H1 (cell line): ENCODE data around the gene SPTBN5. TPM values are rescaled to one million over a fixed set of nuclear protein-coding genes. Genes with fewer than 3 reads are reported as not detected.

Experiments used
- CTCF ChIA-PET: fragments of 300-600 bp; sonication (Branson Sonifier 250); formaldehyde crosslinking; loops from one replicate; lab custom pipeline; 2021; ENCODE audit not compliant: partially characterized antibody; lab: Charles Lee
- POLR2A ChIA-PET: fragments of 300-600 bp; sonication (Branson Sonifier 250); formaldehyde crosslinking; loops from one replicate; lab custom pipeline; 2021; ENCODE audit warnings: inconsistent platforms; ENCODE audit not compliant: partially characterized antibody; lab: Charles Lee
- DNase-seq, 2 experiments: peaks; one replicate each; pipeline versions ENCODE4 v3.0.0 to v3.0.0-alpha.2; 2010 to 2022; ENCODE audit warnings: low spot score in 2 of 2, low read depth in 1 of 2, mixed read lengths in 1 of 2
- FAIRE-seq: peaks from 2 replicates; lab custom pipeline; 2011; peaks lifted over from hg19 to GRCh38; lab: Jason Lieb, UNC
- H2AFZ ChIP-seq: 2 replicates; pipeline ENCODE4 v1.8.1; 2012; ENCODE audit warnings: low read length, inconsistent platforms
- H2AK5ac ChIP-seq: 2 replicates; pipeline ENCODE4 v1.6.1; 2013; ENCODE audit warnings: low read depth, low read length
- H2BK120ac ChIP-seq: replicated peaks from 2 replicates; pipeline ENCODE3; 2013; ENCODE audit warnings: low read depth, low read length, inconsistent platforms
- H2BK12ac ChIP-seq: 2 replicates; pipeline ENCODE4 v1.6.1; 2013; ENCODE audit warnings: low read depth, low read length
- H2BK15ac ChIP-seq: 2 replicates; pipeline ENCODE4 v1.6.1; 2013; ENCODE audit warnings: low read length
- H2BK20ac ChIP-seq: 2 replicates; pipeline ENCODE4 v1.6.1; 2013; ENCODE audit warnings: low read length
- H2BK5ac ChIP-seq: 2 replicates; pipeline ENCODE4 v1.6.1; 2013; ENCODE audit warnings: low read depth, low read length
- H3K14ac ChIP-seq: 2 replicates; pipeline ENCODE4 v1.6.1; 2013; ENCODE audit warnings: inconsistent platforms; ENCODE audit not compliant: insufficient read length
- H3K18ac ChIP-seq: 2 replicates; pipeline ENCODE4 v1.6.1; 2013; ENCODE audit warnings: low read length; ENCODE audit errors: extremely low read depth
- H3K23ac ChIP-seq: 2 replicates; pipeline ENCODE4 v1.6.1; 2013; ENCODE audit warnings: inconsistent platforms; ENCODE audit not compliant: insufficient read length
- H3K23me2 ChIP-seq: 2 replicates; pipeline ENCODE4 v1.6.1; 2013; ENCODE audit warnings: low read depth, low read length
- H3K27ac ChIP-seq: 2 replicates; pipeline ENCODE4 v1.6.1; 2011; ENCODE audit warnings: low read depth, low read length, inconsistent platforms
- H3K27me3 ChIP-seq, 4 experiments: replicated peaks in 1 of 4; 1 replicate in 1 of 4; 2 replicates in 3 of 4; pipeline versions ENCODE4 v1.6.1 to v1.8.1; 2011 to 2013; ENCODE audit warnings: low read length in 3 of 4, mild to moderate bottlenecking in 3 of 4, inconsistent platforms in 2 of 4, mixed read lengths in 2 of 4, moderate library complexity in 1 of 4; ENCODE audit not compliant: control insufficient read depth in 3 of 4, insufficient read depth in 3 of 4; ENCODE audit errors: extremely low read depth in 1 of 4
- H3K36me3 ChIP-seq, 4 experiments: 2 replicates each; pipeline versions ENCODE4 v1.6.1 to v1.8.1; 2011 to 2013; ENCODE audit warnings: mild to moderate bottlenecking in 4 of 4, low read length in 3 of 4, moderate library complexity in 2 of 4, control low read depth in 1 of 4, inconsistent platforms in 1 of 4; ENCODE audit not compliant: insufficient read depth in 4 of 4, control insufficient read depth in 2 of 4
- H3K4ac ChIP-seq: replicated peaks from 2 replicates; pipeline ENCODE3; 2013; ENCODE audit warnings: low read length, low read depth, mixed read lengths, inconsistent platforms; ENCODE audit not compliant: insufficient read length
- H3K4me1 ChIP-seq, 4 experiments: replicated peaks in 1 of 4; 1 replicate in 1 of 4; 2 replicates in 3 of 4; pipeline versions ENCODE4 v1.6.1 to v1.8.1; 2011 to 2013; ENCODE audit warnings: low read length in 3 of 4, inconsistent platforms in 2 of 4, mixed read lengths in 1 of 4; ENCODE audit not compliant: insufficient read depth in 4 of 4, control insufficient read depth in 3 of 4
- H3K4me2 ChIP-seq, 2 experiments: 2 replicates each; pipeline versions ENCODE4 v1.6.1 to v1.8.1; 2011 to 2013; ENCODE audit warnings: low read depth in 2 of 2, low read length in 2 of 2, control low read depth in 1 of 2, inconsistent platforms in 1 of 2, mild to moderate bottlenecking in 1 of 2; ENCODE audit not compliant: insufficient read depth in 1 of 2
- H3K4me3 ChIP-seq, 4 experiments: fragments of 200-600, 300-600 bp in 1 of 4; sonication (generic), shearing (Covaris generic), sonication (Bioruptor Twin) in 1 of 4; 2 replicates each; pipeline versions ENCODE4 v1.5.1 to v1.8.1; 2011 to 2016; ENCODE audit warnings: low read length in 4 of 4, low read depth in 3 of 4, control low read depth in 2 of 4, inconsistent platforms in 2 of 4, mild to moderate bottlenecking in 2 of 4, mixed read lengths in 1 of 4, moderate library complexity in 1 of 4; ENCODE audit not compliant: insufficient read depth in 2 of 4; ENCODE audit errors: extremely low read depth in 1 of 4
- H3K56ac ChIP-seq: replicated peaks from 2 replicates; pipeline ENCODE3; 2013; ENCODE audit warnings: low read depth, mild to moderate bottlenecking, mixed read lengths, low read length, inconsistent platforms; ENCODE audit not compliant: insufficient read length
- H3K79me1 ChIP-seq: 2 replicates; pipeline ENCODE4 v1.6.1; 2013; ENCODE audit warnings: low read depth, low read length, control low read depth
- H3K79me2 ChIP-seq, 2 experiments: 2 replicates each; pipeline versions ENCODE4 v1.6.1 to v1.8.1; 2012 to 2013; ENCODE audit warnings: low read length in 2 of 2, mild to moderate bottlenecking in 2 of 2, inconsistent platforms in 1 of 2; ENCODE audit not compliant: insufficient read depth in 2 of 2, control insufficient read depth in 1 of 2
- H3K9ac ChIP-seq, 4 experiments: replicated peaks in 1 of 4; 1 replicate in 1 of 4; 2 replicates in 3 of 4; pipeline versions ENCODE4 v1.6.1 to v1.8.1; 2011 to 2013; ENCODE audit warnings: low read depth in 3 of 4, low read length in 3 of 4, control low read depth in 2 of 4, mild to moderate bottlenecking in 2 of 4, moderate library complexity in 2 of 4, inconsistent platforms in 1 of 4; ENCODE audit errors: extremely low read depth in 1 of 4
- H3K9me3 ChIP-seq, 2 experiments: 2 replicates each; pipeline versions ENCODE4 v1.6.1 to v1.8.1; 2012 to 2013; ENCODE audit warnings: mild to moderate bottlenecking in 2 of 2, moderate library complexity in 2 of 2, control low read depth in 1 of 2, inconsistent platforms in 1 of 2, low read depth in 1 of 2, low read length in 1 of 2, mixed read lengths in 1 of 2; ENCODE audit not compliant: insufficient read depth in 2 of 2
- H4K20me1 ChIP-seq, 2 experiments: replicated peaks in 1 of 2; 2 replicates each; pipeline versions ENCODE3 to v1.8.1; 2011 to 2013; ENCODE audit warnings: inconsistent platforms in 2 of 2, low read length in 2 of 2, mild to moderate bottlenecking in 1 of 2; ENCODE audit not compliant: insufficient read depth in 2 of 2, control insufficient read depth in 1 of 2
- H4K5ac ChIP-seq: 2 replicates; pipeline ENCODE4 v1.6.1; 2013; ENCODE audit warnings: low read length, low read depth, mixed read lengths, inconsistent platforms; ENCODE audit not compliant: insufficient read length
- H4K8ac ChIP-seq: 2 replicates; pipeline ENCODE4 v1.8.0; 2013; ENCODE audit warnings: mild to moderate bottlenecking, moderate library complexity, low read length, inconsistent platforms; ENCODE audit not compliant: insufficient read depth; ENCODE audit errors: extremely low read depth
- H4K91ac ChIP-seq: replicated peaks from 2 replicates; pipeline ENCODE3; 2013; ENCODE audit warnings: low read length, mixed read lengths, inconsistent platforms; ENCODE audit not compliant: insufficient read length
- ASH2L ChIP-seq: fragments of 200-600, 300-600 bp; sonication (generic); IDR thresholded peaks from one replicate; pipeline ENCODE4 v1.7.1; 2017; ENCODE audit warnings: low read length
- CEBPB ChIP-seq: IDR thresholded peaks from 2 replicates; pipeline ENCODE4 v1.6.1; 2012; ENCODE audit warnings: low read depth, low read length
- CHD2 ChIP-seq: IDR thresholded peaks from 2 replicates; pipeline ENCODE4 v1.6.1; 2012; ENCODE audit warnings: low read length, improper control_type of control experiment
- EP300 ChIP-seq, 2 experiments: IDR thresholded peaks; 1 replicate in 1 of 2; 2 replicates in 1 of 2; pipeline ENCODE4 v1.6.1; 2011 to 2012; ENCODE audit warnings: low read depth in 2 of 2, low read length in 2 of 2, mild to moderate bottlenecking in 2 of 2, borderline replicate concordance in 1 of 2, inconsistent platforms in 1 of 2, moderate library complexity in 1 of 2
- GABPA ChIP-seq: IDR thresholded peaks from 2 replicates; pipeline ENCODE4 v1.6.1; 2011; ENCODE audit warnings: mild to moderate bottlenecking, low read length, moderate library complexity, borderline replicate concordance; ENCODE audit not compliant: insufficient read depth
- GTF2F1 ChIP-seq: IDR thresholded peaks from 2 replicates; pipeline ENCODE4 v1.6.1; 2012; ENCODE audit warnings: low read depth, low read length, improper control_type of control experiment, borderline replicate concordance
- HDAC2 ChIP-seq, 2 experiments: fragments of 300-600 bp in 1 of 2; sonication (generic) in 1 of 2; IDR thresholded peaks; 2 replicates each; pipeline ENCODE4 v1.6.1; 2011 to 2012; ENCODE audit warnings: low read depth in 2 of 2, low read length in 2 of 2, mild to moderate bottlenecking in 2 of 2, moderate library complexity in 2 of 2, borderline replicate concordance in 1 of 2, inconsistent platforms in 1 of 2
- MAFK ChIP-seq: IDR thresholded peaks from 2 replicates; pipeline ENCODE4 v1.6.1; 2012; ENCODE audit warnings: low read depth, mild to moderate bottlenecking, improper control_type of control experiment, low read length
- PHF8 ChIP-seq: fragments of 200-600 bp; sonication (generic); conservative IDR thresholded peaks from 2 replicates; pipeline ENCODE4 v1.7.1; 2012; ENCODE audit warnings: low read depth, mild to moderate bottlenecking, inconsistent platforms, low read length, moderate library complexity
- RXRA ChIP-seq: IDR thresholded peaks from 2 replicates; pipeline ENCODE4 v1.6.1; 2011; ENCODE audit warnings: low read depth, mild to moderate bottlenecking, low read length, moderate library complexity; ENCODE audit not compliant: insufficient read depth
- SAP30 ChIP-seq: fragments of 300-600 bp; sonication (generic); IDR thresholded peaks from 2 replicates; pipeline ENCODE4 v1.7.1; 2012; ENCODE audit warnings: low read length, moderate library complexity, mild to moderate bottlenecking, inconsistent platforms; ENCODE audit not compliant: insufficient read depth, insufficient replicate concordance
- WGBS, 2 experiments: shearing (Covaris generic) in 1 of 2; methylation state at CpG; one replicate each; pipeline versions ENCODE4 v1.1.6 to v1.1.7; 2013 to 2015; ENCODE audit warnings: low lambda C conversion rate in 2 of 2, mixed read lengths in 2 of 2, inconsistent platforms in 1 of 2, low coverage in 1 of 2, missing lambda C conversion rate in 1 of 2; ENCODE audit not compliant: insufficient replicate concordance in 2 of 2, insufficient coverage in 1 of 2, insufficient read length in 1 of 2; ENCODE audit errors: extremely low coverage in 1 of 2, missing lambda C conversion rate in 1 of 2; 5-methylcytosine and 5-hydroxymethylcytosine counted together
- polyA plus RNA-seq, 7 experiments: library from polyadenylated mRNA; depleted of rRNA in 3 of 7; stranded (reverse) in 5 of 7; unstranded in 2 of 7; fragments of >200 nt in 5 of 7; fragments of 200-250 nt in 2 of 7; gene quantifications; 1 replicate in 5 of 7; 2 replicates in 1 of 7; 4 replicates in 1 of 7; pipeline versions ENCODE4 v1.2.1 to v1.2.3, GENCODE V29; 2011 to 2013; ENCODE audit warnings: missing spikeins in 2 of 7, mixed read lengths in 2 of 7
- total RNA-seq: library from RNA; stranded (reverse); fragmentation: NEBNext Ultra II Directional; extraction: Animal tissue kit (Norgen Biotek cat#: 25700); gene quantifications from 2 replicates; pipeline ENCODE4 v1.2.1, GENCODE V29; 2021

SPTBN5 gene
- total and polyA plus RNA-seq, 2 of the 8 experiments (the other 6 are each of a cell fraction or from before 2014, with no cell fraction given), result 0.32 to 0.84 TPM

DNA sequence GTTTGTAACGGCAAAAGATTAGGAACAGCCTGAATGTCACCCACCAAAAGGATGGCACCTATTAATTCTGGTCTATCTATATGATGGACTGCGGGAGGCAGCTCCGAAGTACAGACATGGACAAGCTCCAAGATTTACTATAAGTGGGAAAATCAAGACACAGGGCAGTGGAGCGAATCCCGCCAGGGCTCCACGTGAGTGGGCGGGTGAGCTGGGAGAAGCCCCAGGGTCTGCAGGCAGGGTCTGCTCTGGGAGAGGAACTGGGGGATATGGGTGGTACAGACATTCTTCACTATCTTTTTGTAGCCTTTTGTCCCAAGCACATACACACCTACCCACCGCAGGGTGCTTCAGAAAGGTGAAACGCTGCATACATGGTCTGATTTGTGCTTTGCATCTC, 38.2 kb upstream of the SPTBN5 start:
- Histone ChIP-seq H2BK12ac (no peak overlapping the region), H3K79me1 (peaks cover 9% of the 10 kb centered on the region), H3K23me2 (no peaks in the 10 kb centered on the region), H3K4me1 (peaks cover 4 to 9% (median 8%) of the 10 kb centered on the region in 4 experiments), H3K4ac (no peak overlapping the region), H3K9me3 (no peaks in the 10 kb centered on the region), H3K27me3 (no peaks in the 10 kb centered on the region), H3K36me3 (no peaks in the 10 kb centered on the region), H3K18ac (no peak overlapping the region), H2BK15ac (no peak overlapping the region), H4K5ac (no peak overlapping the region), H3K9ac (no peak overlapping the region), H2BK120ac (no peak overlapping the region), H3K14ac (no peak overlapping the region), H4K8ac (no peak overlapping the region), H2BK5ac (no peak overlapping the region), H2AFZ (no peak overlapping the region), H4K91ac (no peak overlapping the region), H3K79me2 (no peaks in the 10 kb centered on the region), H3K4me3 (no peak overlapping the region), H3K23ac (no peak overlapping the region), H3K27ac (no peak overlapping the region), H4K20me1 (peaks cover 2 to 8% of the 10 kb centered on the region in 2 experiments), H3K56ac (no peak overlapping the region), H2AK5ac (no peak overlapping the region), H2BK20ac (no peak overlapping the region), H3K4me2 (no peak overlapping the region)
- no peak for TF ChIP-seq MAFK
- no peak for TF ChIP-seq HDAC2 (IDR thresholded peaks at IDR 0.05; ENCODE audit: borderline replicate concordance in 1 of 2, low read depth in 2 of 2, low read length in 2 of 2)
- TF ChIP-seq PHF8, result no peak
- TF ChIP-seq SAP30, result no peak
- TF ChIP-seq RXRA, result no peak
- no peak for TF ChIP-seq ASH2L
- no peak for TF ChIP-seq CHD2
- no peak for TF ChIP-seq GABPA
- no peak for TF ChIP-seq EP300 (IDR thresholded peaks at IDR 0.05; ENCODE audit: borderline replicate concordance in 1 of 2, low read depth in 2 of 2, low read length in 2 of 2)
- no peak for TF ChIP-seq GTF2F1
- no peak for TF ChIP-seq CEBPB
- no peak for DNase-seq
- no peak for FAIRE-seq
- 89% methylated on average over 9 of the region's 9 CpGs; no CpG with 5 or more reads in 1 of the 2 experiments for WGBS, 2 experiments
- POLR2A ChIA-PET, result no interaction called here
- CTCF ChIA-PET, result interaction anchor here (1.8 kb wide), 1 partner anchor 27 kb away, joined by 7 read pairs; no protein-coding TSS in a partner anchor
